GM19099 (cell line): Measurements from ENCODE around the gene SLC7A7.

ENCODE experiments used
- POLR2A ChIP-seq: IDR thresholded peaks from 3 replicates; pipeline ENCODE4 v1.6.1; 2011; ENCODE audit warnings: low read depth; ENCODE audit not compliant: insufficient read length; ENCODE audit errors: extremely low read depth

The SLC7A7 gene

GRCh38 chr14:22835505-22835904 is 20.3 kb upstream of the SLC7A7 start:
- TF ChIP-seq POLR2A, result no peak

GRCh38 chr14:22830443-22831010 is 15.3 kb upstream of the SLC7A7 start:
- TF ChIP-seq POLR2A, result no peak

- TF ChIP-seq POLR2A, result peak; percentile 84
These were observed 14.6 kb upstream of the SLC7A7 start, which contains the start of gene MRPL52 for GRCh38 chr14:22829661-22830442. Gene MRPL52 (plus strand): TSS chr14:22829887. CDS start chr14:22829913, 26 bp downstream.

- no peak for TF ChIP-seq POLR2A
These were observed 9.6 kb upstream of the SLC7A7 start for GRCh38 chr14:22824711-22825359.

GRCh38 chr14:22822571-22823098 is 7.4 kb upstream of the SLC7A7 start:
- peak; percentile 35 for TF ChIP-seq POLR2A

GRCh38 chr14:22822016-22822570 is 6.9 kb upstream of the SLC7A7 start:
- no peak for TF ChIP-seq POLR2A

GRCh38 chr14:22821193-22822015 is 6.2 kb upstream of the SLC7A7 start:
- no peak for TF ChIP-seq POLR2A

- TF ChIP-seq POLR2A, result no peak
These were observed 5.5 kb upstream of the SLC7A7 start for GRCh38 chr14:22820731-22821130.

- peak; percentile 49 for TF ChIP-seq POLR2A
These were observed 4.1 kb upstream of the SLC7A7 start for GRCh38 chr14:22819151-22819988.

GRCh38 chr14:22814373-22814772 is 862 bp downstream of the SLC7A7 start:
- TF ChIP-seq POLR2A, result no peak

GRCh38 chr14:22813145-22813544 is 2.1 kb downstream of the SLC7A7 start:
- no peak for TF ChIP-seq POLR2A

- no peak for TF ChIP-seq POLR2A
These were observed 2.5 kb downstream of the SLC7A7 start for GRCh38 chr14:22812744-22813143.

GRCh38 chr14:22811722-22812121 is 3.5 kb downstream of the SLC7A7 start:
- TF ChIP-seq POLR2A, result no peak
